GM19238 (cell line): ENCODE results near the gene TNFRSF13B.
"Not testable (repeated sequence)": the region's sequence is repeated elsewhere in the genome, so short reads cannot be mapped to it uniquely, and the experiment has no call there.

Experiments
- DNase-seq: peaks from one replicate; pipeline ENCODE4 v3.0.0; 2011; ENCODE audit warnings: low spot score; ENCODE audit not compliant: insufficient read length

TNFRSF13B gene

GRCh38 chr17:16926571-16927451, 45.1 kb downstream of the TNFRSF13B start:
- DNase-seq = no peak

GRCh38 chr17:16926061-16926511, 45.8 kb downstream of the TNFRSF13B start:
- no peak for DNase-seq

GRCh38 chr17:16925461-16926060, 46.4 kb downstream of the TNFRSF13B start:
- no peak for DNase-seq

- DNase-seq = no peak
Measured at GRCh38 chr17:16924696-16925440, 47.0 kb downstream of the TNFRSF13B start.

GRCh38 chr17:16923904-16924695, 47.8 kb downstream of the TNFRSF13B start:
- DNase-seq = no peak

GRCh38 chr17:16923097-16923903, 48.6 kb downstream of the TNFRSF13B start:
- no peak for DNase-seq

GRCh38 chr17:16922386-16923096, 49.4 kb downstream of the TNFRSF13B start:
- DNase-seq = no peak

- DNase-seq = not testable (repeated sequence)
Measured at GRCh38 chr17:16921451-16921850, 50.5 kb downstream of the TNFRSF13B start.

- DNase-seq = no peak
Measured at GRCh38 chr17:16920628-16921020, 51.3 kb downstream of the TNFRSF13B start.

GRCh38 chr17:16919663-16920627, 52.0 kb downstream of the TNFRSF13B start:
- DNase-seq = no peak

GRCh38 chr17:16918443-16918842, 53.5 kb downstream of the TNFRSF13B start:
- DNase-seq = no peak

GRCh38 chr17:16917671-16918394, 54.1 kb downstream of the TNFRSF13B start:
- DNase-seq = no peak

- DNase-seq = no peak
Measured at GRCh38 chr17:16916557-16916920, 55.4 kb downstream of the TNFRSF13B start.

- DNase-seq = peak; percentile 67
Measured at GRCh38 chr17:16915752-16916556, 56.0 kb downstream of the TNFRSF13B start.

- no peak for DNase-seq
Measured at GRCh38 chr17:16913463-16913862, 58.5 kb downstream of the TNFRSF13B start.

- no peak for DNase-seq
Measured at GRCh38 chr17:16912021-16912962, 59.6 kb downstream of the TNFRSF13B start.
